ENCODE measurements around the gene RPS2. TPM values are rescaled to one million over a fixed set of nuclear protein-coding genes. Genes with fewer than 3 reads are reported as not detected.
"Not testable (repeated sequence)": the region's sequence is repeated elsewhere in the genome, so short reads cannot be mapped to it uniquely, and the experiment has no call there.

RPS2 gene
- polyA plus RNA-seq, 4 donors: 1,831 to 2,075 (median 1,960) TPM

- DNase-seq (ENCODE audit: low read depth in 4 of 4, low spot score in 3 of 4): no peak
Observed at GRCh38 chr16:1923299-1924034, 41.2 kb downstream of the RPS2 start.

- DNase-seq (ENCODE audit: low read depth in 4 of 4, low spot score in 3 of 4): no peak
Observed at GRCh38 chr16:1922357-1922756, 42.3 kb downstream of the RPS2 start.

GRCh38 chr16:1920727-1921171, 43.9 kb downstream of the RPS2 start:
- DNase-seq (ENCODE audit: low read depth in 4 of 4, low spot score in 3 of 4): no peak

GRCh38 chr16:1920122-1920521, 44.5 kb downstream of the RPS2 start:
- DNase-seq (ENCODE audit: low read depth in 4 of 4, low spot score in 3 of 4): not testable (repeated sequence)

DNA sequence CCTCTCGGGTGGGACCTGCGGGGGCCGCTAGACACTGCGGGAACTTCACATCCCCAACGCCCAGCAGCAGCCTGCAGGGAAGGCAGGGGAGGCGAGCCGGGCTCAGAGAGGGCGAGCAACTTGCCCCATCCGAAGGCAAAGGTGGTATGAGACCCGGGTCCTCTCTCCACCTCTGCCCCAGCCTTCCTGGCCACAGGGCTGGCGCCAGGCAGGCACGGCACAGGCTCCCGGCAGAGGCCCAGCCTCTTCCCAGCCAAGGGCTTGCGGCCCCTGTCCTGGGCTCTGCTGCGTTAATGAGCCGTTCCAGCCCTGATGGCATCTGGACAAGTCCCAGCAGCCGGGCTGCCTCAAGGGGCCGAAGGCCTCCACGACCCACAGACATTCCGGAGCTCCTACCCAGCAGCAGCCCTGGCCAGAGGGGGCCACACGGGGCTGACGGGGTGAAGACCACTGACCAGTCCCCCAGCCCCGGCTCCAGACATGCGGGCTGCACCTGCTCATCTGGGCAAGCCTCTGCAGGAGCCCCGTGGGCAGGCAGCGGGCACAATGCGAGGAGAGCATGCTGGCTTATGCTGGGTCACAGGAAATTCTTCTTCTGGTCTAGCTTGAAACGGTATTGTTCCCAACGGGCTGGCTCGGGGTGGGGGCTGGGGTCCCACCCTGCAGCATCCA, 45.2 kb downstream of the RPS2 start:
- DNase-seq (ENCODE audit: low read depth in 4 of 4, low spot score in 3 of 4): no peak

DNA sequence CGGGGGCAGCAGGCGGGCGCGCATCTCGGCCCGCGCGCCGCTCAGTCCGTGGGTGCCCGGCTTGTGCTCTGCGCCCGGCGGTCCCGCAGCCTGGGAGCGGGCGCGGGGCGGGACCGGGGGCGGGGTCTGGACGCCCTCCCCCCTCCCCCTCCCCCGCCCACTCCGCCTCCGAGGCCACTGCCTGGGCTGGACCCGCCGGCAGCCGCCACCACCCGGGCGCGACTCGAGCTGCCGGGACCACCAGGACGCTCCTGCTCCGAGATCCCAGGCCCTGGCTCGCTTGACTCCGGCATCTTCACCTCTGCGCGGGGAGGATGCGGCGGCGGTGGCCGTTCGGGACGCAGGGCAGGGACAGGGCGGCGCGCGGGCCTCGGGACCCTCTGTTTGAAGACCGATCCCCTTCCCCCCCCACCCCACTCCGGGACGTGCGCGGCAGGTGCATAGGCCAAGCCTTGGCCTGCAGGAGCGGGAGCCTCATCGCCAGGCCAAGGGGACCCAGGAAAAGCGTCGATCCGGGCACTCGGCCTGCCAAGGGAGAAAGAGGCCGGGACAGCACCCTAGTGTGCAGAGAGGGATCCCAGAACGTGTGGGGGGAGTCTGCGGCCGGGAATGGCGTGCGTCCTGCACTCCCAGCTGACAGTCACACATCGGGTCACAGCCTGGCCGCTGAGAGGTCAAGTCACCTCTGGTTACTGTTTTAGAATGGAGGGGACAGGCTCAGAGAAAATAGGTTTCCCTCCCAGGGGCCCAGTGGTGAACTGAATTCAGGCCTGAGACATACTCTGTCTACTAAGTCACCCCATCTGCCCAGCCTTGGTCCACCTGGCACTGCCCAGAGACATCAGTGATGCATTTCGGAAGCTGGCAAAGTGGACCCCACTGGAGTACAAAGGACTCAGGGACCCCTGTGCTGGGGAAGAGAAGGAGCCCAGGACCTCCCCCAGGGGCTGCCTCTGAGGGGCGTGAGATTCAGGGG, 46.0 kb downstream of the RPS2 start, which contains the start of gene HS3ST6:
Gene HS3ST6, minus strand, starts transcription at position 65 of the 976 bp plus-strand sequence. CDS start 92 bp downstream, outside the sequence.
- DNase-seq (ENCODE audit: low read depth in 4 of 4, low spot score in 3 of 4): no peak

GRCh38 chr16:1917665-1918350, 46.8 kb downstream of the RPS2 start:
- no peak for DNase-seq (ENCODE audit: low read depth in 4 of 4, low spot score in 3 of 4)

GRCh38 chr16:1917056-1917664, 47.5 kb downstream of the RPS2 start:
- no peak for DNase-seq (ENCODE audit: low read depth in 4 of 4, low spot score in 3 of 4)

- no peak for DNase-seq (ENCODE audit: low read depth in 4 of 4, low spot score in 3 of 4)
Observed at GRCh38 chr16:1916640-1916990, 48.0 kb downstream of the RPS2 start.

DNA sequence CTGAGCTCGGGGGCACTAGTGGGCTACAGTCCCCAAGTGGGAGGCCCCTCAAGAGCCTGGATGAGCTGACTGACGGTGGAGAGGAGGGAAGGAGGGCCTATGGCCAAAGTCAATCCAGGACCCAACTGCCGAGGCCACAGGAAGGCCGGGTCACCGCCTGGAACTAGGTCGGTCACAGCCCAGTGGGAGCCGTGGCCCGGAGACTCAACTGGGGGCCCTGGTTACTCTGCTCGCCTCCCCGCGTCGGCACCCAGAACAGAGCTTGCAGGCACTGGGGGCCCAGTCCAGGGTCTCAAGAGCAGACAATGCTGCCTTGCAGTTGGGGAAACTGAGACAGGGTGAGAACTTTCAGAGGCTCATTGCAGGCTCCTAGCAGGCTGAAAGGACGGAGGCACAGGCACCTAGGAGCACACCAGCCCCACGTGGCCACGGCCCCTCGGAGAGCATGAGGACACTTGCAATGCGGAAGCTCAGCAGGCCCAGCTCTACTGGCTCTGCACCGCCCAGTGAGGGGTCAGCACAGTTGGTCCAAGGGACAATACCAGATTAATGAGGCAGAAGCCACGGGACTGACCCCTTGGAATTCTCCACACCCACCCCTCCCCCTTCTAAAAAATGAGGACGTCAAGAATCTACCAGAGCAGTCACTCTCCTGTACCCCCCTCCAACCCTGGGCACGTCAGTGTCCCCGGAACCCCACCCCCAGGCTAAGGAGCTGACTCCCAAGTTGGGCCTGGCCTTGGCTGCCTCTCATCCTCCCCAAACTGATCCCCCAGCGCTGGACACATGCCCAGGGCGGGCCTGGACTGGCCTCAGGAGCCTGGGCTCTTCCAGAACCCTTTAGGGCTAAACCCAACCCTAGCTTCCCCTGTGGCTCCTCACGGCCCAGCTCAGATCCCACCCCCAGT, 48.6 kb downstream of the RPS2 start:
- no peak for DNase-seq (ENCODE audit: low read depth in 4 of 4, low spot score in 3 of 4)

DNA sequence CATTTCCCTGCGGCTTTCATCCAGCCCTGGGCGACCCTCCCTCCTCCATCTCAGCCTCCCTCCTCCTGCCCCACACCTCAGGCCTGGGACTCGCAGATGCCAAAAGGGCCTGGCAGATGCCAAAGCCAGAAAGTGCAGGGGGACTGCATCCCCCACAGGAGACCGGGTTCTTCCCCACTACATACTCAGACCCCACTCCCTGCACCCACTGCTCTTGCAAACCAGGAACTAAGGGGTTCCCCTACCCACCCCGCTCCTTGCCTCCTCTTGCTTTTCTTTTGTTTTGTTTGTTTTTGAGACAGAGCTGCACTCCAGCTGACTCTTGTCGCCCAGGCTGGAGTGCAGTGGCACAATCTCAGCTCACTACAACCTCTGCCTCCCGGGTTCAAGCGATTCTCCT, 49.6 kb downstream of the RPS2 start:
- no peak for DNase-seq (ENCODE audit: low read depth in 4 of 4, low spot score in 3 of 4)

DNA sequence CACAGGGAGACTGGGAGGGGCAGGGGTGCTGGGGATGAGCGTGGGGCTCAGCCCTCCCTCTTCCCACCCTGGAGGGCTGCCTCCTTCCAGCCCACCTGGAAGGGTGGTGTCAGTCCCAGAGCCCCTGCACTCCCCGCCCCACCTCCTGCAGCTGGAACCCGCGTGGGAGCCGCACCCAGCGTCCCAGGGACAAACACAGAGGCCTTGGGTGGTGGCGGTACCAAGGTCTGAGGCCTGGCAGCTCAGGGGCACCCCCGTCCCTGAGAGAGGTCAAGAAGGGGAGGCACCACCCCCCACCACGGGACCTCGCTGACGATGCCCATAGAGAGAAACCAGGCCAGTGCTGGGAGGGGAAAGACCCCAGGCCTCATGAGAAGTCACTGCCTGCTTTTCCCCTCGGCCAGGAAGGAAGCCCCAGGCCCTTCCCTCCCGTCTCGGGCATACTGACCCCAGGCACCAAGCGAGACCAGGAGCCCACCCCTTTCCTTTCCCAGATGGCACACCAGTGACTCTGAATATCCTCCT, 50.5 kb downstream of the RPS2 start:
- DNase-seq (ENCODE audit: low read depth in 4 of 4, low spot score in 3 of 4): no peak

DNA sequence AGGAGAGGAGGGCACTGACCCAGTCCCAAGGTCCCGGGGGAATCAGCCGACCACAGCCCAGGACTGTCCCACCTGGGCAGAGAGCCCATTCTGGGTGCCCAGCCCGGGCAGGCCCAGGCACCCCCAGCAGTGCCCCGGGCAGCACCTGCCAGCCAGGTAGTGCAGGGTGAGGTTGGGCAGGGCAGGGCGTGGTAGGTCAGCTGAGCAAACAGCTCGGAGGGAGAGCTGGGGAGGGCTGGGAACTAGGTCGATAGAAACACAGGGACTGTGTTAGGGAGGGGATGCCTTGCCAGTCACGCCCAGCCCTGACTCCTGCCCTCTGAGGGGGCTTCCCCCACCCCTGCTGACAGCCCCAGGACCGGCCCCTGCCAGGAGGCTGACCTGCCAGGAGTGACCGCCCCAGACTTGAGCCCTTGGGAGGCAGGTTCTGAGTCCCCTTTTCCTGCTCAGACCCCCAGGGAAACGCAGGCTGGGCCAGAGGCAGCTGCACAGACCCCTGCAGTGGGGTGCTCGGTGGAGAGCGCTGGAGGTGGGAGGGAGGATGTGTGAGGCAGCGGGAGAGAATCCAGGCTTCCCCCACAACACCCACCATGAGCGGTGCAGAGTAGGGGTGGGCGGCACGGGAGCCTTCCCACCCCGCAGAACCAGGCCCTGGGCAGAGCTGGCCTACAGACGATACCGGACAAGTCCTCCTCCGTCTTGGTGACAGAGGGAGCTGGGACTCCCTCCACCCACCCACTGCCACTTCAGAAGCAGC, 51.1 kb downstream of the RPS2 start:
- DNase-seq (ENCODE audit: low read depth in 4 of 4, low spot score in 3 of 4): no peak

DNA sequence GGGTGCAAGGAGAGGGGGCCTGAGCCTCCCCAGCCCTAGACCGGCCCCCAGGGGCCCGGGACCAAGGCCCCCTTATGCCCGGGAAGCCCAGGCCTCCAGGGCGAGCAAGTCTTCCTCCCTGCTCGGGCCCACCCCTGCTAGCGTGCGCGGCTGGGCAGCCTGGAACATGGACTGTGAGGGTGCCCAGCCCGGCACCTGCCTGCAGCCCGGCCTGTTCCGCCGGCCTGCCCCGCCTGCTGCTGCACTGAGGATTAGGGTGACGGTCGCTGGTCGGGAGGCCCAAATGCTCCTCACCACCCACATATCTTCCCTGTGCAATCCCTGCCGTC, 52.4 kb downstream of the RPS2 start:
- no peak for DNase-seq (ENCODE audit: low read depth in 4 of 4, low spot score in 3 of 4)
